ENCODE measurements around the gene ZNRF3.

DNA sequence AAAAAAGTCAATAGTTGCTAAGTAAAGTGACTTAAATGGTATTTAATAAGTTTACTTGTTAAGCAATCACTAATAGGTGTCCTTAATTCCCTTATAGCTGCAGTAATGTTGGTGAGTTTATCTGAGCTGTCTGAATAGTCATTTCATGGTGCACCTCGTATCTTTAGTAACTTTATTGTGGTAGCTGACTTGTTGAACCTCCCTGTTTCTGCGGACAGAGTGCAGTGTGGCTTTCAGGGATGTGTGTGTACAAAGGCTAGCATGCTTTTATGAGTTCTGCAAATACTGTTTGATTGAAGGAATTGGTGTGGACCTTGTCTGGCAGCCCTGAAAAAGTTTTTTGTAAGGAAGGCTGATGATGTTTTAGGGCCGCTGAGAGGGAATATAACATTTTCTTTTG, 2.6 kb downstream of the ZNRF3 start:
- TF ChIP-seq, protein P1, sequence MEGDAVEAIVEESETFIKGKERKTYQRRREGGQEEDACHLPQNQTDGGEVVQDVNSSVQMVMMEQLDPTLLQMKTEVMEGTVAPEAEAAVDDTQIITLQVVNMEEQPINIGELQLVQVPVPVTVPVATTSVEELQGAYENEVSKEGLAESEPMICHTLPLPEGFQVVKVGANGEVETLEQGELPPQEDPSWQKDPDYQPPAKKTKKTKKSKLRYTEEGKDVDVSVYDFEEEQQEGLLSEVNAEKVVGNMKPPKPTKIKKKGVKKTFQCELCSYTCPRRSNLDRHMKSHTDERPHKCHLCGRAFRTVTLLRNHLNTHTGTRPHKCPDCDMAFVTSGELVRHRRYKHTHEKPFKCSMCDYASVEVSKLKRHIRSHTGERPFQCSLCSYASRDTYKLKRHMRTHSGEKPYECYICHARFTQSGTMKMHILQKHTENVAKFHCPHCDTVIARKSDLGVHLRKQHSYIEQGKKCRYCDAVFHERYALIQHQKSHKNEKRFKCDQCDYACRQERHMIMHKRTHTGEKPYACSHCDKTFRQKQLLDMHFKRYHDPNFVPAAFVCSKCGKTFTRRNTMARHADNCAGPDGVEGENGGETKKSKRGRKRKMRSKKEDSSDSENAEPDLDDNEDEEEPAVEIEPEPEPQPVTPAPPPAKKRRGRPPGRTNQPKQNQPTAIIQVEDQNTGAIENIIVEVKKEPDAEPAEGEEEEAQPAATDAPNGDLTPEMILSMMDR (IDR thresholded peaks at IDR 0.05) = no peak
- TF ChIP-seq POLR2A (IDR thresholded peaks at IDR 0.05; ENCODE audit: low read depth) = no peak
